Jurkat, Clone E6-1 (cell line): ENCODE measurements around the gene UNC5A.

Source experiments
- DNase-seq: peaks from one replicate; pipeline ENCODE4 v3.0.0-alpha.2; 2011; ENCODE audit warnings: low read depth, low spot score
- H3K4me3 ChIP-seq: 2 replicates; pipeline ENCODE4 v1.5.1; 2011; ENCODE audit warnings: mild to moderate bottlenecking, low read length, control low read depth, moderate library complexity

The UNC5A gene

DNA sequence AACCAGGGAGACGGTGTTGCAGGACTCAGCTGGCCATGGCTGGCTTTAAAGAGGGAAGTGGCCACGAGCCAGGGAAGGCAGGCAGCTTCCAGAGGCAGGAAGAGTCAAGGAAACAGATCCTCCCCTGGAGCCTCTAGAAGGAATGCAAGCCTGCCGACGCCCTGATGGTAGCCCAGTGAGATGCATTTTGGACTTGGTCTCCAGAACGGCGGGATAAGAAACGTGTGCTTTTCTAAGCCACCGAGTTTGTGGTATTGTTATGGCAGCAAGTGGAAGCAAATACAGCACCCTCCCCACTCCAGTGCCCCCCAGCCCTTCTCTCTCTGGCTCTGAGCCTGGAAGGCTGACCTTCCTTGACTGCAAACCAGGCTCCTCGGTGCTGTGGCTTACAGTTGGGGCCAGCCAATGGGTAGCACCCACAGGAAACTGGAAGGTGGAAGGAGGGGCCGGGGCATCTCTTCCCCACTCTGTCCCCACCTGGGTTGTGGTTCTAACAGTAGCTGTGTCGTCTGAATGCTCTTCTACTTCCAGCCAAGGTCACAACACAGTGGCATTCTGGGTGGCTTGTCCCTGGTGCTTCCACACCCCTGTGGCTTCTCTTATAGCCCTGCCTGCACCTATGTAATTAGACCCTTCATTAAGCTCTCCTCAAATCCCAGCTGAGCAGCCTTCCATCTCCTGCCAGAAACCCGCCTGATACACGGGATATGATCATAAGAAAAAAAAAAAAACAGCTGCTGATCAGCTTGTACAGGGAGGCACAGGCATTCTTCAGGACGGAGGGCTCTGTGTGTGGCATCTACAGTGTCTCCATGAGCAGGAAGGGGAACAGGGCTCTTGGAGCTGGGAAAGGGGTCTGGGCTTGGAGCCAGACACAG is 29.9 kb upstream of the UNC5A start:
- no peak overlapping the region for H3K4me3 ChIP-seq

DNA sequence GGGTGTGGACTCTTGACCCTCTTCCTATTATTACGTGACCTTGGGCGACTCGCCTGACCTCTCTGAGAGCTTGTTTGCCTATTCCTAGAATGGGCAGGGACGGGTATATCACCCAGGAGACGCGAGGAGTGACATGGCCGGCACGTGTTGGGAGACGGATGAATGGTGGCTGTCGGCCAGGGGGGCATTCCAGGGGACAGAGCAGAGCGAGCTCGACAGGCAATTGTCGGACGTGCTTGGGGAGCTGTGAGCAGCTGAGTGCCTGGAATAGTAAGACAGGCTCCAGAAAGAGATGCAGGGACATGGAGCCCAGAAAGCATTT is 29.3 kb upstream of the UNC5A start:
- no peak for DNase-seq

More for the DNA sequence above, 29.9 kb upstream of the UNC5A start:
- no peak for DNase-seq

DNA sequence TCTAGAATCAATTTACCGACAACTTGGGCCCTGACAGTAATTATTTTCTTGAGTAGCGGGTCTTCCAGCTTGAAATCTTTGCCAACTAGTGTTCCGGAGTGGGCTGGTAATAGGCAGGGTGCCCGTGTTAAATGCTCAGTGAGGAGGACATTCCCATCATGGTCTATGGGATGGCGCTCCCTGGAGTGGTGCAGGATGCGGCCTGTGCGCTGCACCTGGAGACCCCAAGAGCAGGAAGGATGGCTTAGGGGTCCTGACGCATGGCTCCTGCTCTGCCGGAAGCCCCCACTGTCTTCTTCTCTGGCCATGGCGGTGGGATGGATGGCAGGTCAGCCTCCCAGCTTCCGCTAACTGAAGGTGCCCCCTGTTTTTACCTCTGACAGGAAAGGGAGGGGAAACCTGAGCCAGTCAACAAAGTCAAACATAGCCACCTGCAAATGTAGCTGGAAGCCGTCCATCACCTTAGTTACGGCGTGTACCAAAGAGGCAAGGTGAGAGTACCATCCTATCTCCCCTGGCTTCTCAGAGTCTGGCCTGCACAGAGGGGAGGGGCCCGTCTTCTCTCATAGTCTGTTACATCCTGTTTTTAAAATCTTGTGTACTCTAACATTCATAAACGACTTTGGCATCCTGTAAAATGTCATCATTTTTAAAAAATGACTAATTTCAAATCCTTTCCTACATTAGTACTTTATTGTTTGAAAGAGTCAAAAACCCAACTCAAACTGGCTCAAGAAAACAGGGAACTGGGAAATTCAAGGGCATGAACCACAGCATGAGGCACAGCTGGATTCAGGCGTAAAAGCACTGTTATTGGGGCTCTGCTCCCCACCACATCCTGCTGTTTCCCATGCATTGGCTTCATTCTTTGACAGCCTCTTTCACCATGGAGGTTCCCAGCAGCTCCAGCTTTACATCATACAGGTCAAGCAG is 28.5 kb upstream of the UNC5A start:
- no peak for DNase-seq
- no peak overlapping the region for H3K4me3 ChIP-seq

More for the DNA sequence above, 29.3 kb upstream of the UNC5A start:
- H3K4me3 ChIP-seq: no peak overlapping the region

DNA sequence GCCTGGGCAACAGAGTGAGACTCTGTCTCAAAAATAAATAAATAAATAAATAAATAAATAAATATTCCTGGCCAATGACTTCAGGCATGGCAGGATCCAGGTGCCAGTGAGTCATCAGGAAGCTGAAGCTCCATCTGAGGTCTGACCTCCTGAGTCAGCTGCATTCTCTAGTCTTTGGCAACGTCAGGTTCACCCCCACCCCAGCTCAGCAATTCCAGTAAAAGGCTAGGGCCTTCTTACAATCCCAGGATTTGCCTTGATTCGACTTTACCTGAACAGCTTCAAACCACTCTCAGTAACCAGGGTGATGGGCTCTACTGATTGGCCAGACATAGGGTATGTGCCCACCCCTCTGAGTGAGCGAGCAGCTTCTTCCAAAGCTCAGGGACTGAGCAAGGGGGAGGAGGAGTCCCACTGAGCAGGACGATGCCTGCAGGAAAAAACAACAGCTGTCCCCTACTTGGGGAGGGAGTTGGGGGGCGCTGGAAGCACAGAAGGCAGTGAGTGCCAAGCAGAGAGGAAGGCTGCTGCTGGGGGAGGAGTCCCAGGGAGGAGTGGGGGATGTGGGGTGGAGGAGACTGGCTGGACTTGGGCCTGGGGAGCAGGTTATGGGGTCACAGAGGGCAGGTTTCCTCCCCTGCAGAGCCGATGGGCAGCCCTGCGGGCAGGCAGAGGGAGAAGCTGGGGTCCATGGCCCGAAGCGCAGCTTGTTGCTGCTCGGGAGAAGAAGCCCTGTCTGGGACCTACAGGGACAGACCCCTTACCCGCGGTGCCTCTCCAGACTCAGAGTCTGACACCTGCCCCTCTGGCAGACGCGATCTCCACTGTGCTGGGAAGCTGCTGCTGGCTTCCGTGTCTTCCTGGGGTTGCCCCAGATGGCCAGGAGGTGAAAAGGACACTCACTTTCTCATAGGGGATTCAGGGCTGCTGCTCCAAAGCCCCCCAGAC is 25.9 kb upstream of the UNC5A start:
- no peak for DNase-seq
- no peak overlapping the region for H3K4me3 ChIP-seq

DNA sequence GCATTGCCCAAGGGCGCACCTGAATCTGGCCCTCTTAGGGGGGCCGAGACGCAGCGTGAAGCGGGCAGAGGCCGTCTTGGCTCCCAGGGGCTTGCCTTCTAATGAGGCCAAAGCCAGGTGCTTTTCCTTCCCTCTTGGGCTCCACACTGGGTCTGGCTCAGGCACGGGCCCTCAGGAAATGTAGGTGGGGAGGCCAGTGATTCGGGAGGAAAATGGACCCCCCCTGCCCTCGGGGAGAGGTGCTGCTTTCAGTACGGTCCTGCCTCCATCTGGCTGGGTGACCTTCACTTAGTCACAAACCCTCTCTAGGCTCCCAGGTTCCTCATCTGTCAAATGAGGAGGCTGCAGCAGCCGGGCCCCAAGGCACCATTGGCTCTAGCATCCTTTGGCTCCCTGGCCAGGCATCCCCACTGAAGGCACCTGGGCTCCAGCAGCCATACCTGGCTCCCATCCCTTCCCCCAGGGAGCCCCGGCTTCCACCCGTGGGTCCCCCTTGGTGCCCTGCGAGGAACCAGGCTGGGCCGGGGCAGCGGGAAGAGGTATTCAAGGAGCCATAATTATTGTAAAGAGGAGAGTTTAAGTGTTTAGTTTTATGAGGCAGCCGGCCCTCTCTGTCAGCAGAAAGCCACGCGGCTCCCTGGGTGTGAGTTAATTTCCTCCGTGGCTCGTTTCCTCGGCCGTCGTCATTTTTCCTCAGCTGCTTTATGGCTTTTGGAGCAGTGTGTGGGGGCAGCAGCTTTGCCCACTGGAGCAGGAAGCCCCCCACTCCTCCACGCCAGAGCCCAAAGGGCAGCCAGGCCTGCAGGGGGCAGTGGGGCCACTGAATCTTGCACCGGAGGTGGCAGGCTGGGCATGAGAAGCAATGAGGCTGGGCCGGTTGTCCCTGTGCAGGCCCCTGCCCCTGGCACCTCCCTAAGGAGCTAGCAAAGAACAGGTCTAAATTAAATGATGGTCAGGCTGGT is 24.9 kb upstream of the UNC5A start:
- DNase-seq: no peak
- H3K4me3 ChIP-seq: no peak overlapping the region

DNA sequence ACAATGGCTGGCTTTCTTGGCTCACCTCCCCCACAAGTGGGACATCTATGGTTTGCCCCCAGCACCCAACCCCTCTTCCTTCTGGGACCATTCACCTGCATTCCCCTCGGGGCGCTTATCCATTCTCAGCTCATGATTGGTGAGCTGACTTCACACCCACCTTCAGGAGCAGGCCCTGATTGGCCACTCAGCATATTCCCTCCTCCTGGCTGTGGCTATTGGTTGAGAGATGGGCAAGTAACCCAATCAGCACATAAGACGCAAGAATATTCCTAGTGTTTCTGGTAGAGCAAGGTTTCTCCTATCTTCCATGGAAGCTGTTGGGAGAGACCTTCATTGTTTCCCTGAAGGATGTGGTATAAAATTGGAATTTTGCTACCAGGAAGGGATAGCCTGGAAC is 22.7 kb upstream of the UNC5A start:
- DNase-seq: no peak
- no peak overlapping the region for H3K4me3 ChIP-seq

DNA sequence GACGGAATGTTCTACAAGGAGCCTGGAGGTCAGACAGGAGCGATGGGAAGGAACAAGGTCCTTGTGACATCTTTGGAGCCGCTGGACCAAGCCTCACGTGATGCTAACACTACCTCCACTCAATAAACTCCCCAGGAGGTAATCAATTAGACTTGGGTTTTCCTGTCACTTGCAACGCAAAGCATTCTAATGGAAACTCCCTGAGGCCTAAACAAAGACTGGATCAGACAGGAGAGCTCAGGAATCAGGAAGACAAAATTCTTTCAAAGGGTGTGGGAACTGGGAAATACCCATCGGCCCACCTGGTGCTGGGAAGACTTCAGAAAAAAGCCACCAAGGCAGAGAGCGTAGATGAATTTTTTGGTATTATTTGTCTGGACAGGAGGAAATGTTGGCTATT is 22.3 kb upstream of the UNC5A start:
- no peak for DNase-seq
- no peak overlapping the region for H3K4me3 ChIP-seq

DNA sequence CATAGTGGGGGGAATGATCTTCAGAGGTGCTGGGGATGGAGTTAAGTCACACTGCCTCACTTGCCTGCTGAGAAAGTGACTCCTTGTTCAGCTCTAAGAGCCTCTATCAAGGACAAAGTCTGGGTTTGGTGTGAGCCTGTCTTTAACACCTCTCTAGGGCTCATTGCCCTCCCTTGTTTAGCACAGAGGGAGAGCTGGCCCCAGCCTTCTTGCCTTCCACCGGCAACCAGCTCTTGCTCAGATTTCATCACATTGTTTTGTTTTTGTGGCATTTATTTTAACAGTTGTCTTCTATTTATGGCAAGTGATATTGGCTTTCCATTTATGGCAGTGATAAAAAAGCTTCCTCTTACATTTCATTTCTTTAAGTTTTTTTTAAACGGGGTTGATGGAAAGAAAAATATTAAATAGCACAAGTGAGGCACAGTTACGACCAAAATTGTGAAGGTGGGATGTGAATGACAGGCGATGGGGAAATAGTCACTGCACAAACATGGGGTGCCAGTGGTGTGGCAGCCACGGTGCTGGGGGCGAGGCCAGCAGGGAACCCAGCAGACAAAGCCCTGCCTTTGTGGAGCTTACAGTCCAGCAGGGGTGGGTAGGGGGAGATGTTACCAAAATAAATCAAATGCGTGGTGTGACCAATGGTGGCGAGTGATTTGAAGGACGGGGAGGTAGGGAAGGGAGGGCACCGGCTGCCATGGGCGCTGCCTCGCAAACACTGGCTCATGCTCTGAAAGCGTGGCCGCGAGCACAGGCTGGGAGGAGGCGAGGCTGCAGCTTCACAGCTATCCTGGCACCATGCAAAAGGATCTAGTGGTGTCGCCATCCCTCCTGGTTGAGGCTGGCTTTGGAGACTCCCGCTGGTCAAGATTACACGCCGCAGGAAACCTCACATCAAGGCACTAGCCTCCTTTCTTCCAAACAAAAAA is 21.2 kb upstream of the UNC5A start:
- DNase-seq: no peak
- no peak overlapping the region for H3K4me3 ChIP-seq

DNA sequence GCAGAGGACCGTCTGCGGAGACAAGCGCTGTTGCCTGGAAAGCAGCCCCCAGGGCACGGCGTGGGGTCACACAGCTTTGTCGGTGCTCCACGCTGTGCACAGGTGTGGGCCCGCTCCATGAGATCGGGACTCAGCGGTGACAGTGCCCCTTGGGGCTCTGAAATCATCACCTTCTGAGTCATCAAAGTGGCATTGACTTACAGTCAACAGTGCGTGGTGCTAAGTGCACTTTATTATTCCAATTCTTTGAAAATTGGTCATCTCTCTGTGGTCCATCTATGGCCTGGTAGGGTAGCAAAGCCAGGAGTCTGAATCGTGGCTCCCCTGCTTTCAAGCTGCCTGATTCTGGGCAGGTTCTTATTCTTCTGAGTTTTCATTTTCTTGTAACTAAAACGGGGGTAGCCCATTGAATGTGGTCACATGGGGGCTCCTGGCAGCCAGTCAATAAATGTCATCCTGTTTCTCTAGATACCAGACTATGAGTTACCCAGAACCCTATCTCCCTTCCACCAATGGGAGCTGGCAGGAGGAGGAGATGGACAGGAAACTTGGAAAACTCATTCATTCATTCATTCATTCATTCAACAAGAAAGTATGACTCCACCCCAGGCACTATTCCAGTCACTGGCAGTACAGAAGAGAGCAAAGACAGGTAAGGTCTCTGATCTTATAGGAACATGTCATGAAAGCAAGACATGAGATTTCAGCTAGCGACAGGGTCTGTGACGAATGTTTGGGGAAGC is 20.3 kb upstream of the UNC5A start:
- H3K4me3 ChIP-seq: no peak overlapping the region
- no peak for DNase-seq

DNA sequence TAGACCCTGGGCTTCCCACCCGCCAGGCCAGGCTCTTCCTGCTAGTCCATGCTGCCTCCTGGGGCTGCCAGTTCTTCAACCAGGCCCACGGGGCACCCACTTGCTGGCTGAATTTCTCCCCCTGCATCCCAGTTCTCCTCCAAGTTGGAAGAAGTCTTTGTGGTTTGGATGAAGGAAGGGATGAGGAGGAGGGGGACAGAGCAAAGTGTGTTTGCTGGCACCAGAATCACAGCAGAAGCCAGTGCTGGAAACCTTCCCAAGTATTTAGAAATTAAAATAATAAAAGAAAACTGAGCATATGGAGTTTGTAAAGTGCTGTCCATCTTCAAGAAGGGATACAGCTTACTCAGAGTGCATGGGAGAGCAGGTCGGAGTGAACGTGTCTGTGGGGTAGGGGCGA is 19.4 kb upstream of the UNC5A start:
- H3K4me3 ChIP-seq: no peak overlapping the region
- no peak for DNase-seq

DNA sequence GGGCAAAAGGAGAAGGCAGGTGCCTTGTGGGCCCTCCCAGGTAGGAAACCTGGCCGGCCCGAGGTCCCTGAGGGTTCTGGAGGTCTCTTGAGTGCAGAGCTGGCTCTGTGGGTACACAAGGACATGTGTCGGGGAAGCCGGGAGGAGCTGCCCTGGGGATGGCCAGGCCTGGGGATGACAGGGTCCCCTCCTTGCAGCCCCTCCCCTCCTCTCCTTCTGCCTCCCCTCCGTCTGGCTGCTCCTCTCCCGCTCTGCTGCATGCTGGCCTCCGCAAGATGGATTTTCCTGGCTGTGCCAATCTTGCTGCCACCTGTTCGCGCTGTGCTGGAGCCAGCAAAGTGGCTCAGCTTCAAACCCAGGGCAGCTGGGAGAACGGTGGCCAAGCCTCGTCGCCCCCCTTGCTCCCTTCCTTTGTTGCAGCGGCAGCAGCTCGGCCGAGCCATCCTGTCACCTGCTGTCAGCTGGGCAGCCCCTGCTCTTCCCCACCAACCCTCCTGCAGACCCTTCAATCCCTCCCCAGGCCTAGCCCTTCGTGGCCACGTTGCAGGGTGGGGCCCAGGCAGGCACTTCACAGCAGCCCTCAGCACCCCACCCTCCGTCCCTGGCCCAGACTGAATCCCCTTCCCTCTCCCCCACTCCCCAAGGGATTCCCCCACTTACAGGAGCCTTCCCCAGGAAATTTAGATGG is 17.6 kb upstream of the UNC5A start:
- no peak for DNase-seq
- no peak overlapping the region for H3K4me3 ChIP-seq

DNA sequence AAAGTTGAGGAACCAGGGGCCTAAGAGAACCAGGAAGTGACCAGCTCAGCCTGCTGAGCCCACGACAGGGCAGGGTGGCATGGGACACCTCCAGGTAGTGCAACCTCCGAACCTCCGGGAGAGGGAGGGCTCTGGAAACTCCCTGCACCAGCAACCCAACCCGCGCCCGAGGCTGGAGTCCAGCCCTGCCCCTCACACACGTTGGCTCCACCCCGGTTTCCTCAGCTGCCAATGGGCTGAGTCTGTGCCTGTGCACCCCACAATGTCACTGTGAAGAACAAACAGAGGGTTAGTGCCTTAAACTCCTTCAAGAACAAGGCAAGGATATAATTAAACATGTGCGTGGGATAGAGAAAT is 17.0 kb upstream of the UNC5A start:
- DNase-seq: no peak

DNA sequence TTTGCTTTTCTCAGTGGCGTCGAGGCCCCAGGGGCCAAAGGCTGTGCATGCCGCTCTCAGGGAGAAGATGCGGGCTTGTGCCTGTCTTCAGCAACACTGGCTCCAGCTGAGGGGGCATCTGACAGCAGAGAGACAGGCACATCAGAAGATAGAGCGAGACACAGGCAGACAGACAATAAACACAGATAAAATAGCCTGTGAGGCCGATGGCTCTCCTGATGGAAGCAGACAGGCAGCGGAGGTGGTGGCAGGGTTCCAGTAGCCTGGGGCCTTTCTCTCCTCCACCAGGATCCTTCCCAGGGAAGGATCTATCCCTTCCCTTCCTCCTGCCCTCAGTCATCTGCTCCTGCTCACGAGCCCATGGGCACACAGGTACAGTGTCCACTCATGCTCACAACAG is 16.6 kb upstream of the UNC5A start:
- DNase-seq: no peak
- H3K4me3 ChIP-seq: no peak overlapping the region

More for the DNA sequence above, 17.0 kb upstream of the UNC5A start:
- H3K4me3 ChIP-seq: no peak overlapping the region

DNA sequence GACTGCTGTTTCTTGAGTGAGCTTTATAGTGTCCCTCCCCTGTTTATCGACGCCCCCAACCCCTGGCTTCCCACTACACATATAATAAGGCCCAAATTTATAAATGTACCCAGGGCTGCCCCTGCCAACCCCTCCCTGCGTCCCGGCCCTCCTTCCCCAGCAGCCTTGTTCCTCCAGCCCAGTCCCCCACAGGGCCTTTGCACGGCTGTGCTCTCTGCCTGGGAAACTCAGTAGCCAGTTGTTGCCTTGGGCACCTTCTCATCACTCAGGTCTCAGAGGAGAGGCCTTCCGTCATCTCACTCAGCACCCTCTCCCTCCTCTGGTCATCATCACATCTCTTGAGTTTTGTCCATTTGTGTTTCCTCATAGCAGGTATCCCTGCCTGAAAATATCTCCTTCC is 15.8 kb upstream of the UNC5A start:
- no peak overlapping the region for H3K4me3 ChIP-seq
- DNase-seq: no peak

DNA sequence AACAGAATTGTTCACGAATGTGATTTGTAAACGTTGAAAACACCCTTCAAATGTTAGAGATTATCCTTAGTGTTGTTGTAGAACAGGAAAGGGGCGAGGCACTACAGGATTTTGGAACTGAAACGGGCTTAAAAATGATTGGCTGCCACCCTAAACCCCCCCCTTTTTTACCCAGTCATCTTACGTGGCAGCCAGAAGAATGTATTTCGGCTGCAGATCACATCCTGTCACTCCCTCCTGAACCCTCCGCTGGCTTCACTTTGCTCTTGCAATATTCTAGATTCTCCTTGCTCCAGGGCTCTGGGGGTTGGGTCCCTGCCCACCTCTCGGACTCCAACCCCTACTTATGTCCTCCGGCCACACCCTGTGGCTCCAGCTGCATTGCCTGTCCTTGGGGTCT is 13.9 kb upstream of the UNC5A start:
- no peak for DNase-seq
- H3K4me3 ChIP-seq: no peak overlapping the region

DNA sequence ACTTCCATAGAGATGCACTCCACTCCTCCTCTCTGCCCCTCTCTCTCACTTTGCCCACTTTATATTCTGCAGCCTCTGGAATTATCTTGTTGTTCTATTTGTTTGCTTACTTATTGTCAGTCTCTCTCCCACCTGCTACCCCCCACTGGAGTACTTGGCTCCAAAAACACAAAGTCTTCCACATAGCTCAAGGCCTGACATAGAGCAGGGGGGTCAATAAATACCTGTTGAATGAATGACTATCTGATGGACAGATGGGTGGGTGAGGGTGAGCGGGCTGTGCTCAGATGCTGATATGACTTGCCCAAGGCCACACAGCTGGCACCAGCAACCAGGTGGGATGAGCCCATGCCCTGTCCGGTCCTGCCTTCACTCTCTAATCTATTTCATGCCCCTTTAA is 13.4 kb upstream of the UNC5A start:
- no peak overlapping the region for H3K4me3 ChIP-seq

More for the DNA sequence above, 13.4 kb upstream of the UNC5A start:
- no peak for DNase-seq
